Mucosa of descending colon (tissue), 3 donors: ENCODE measurements around the gene SRSF12. TPM values are rescaled to one million over a fixed set of nuclear protein-coding genes. Genes with fewer than 3 reads are reported as not detected.

Experiments used
- ATAC-seq: fragments of 200-7000 bp; cut with Tn5 transposase; one replicate; pipeline ENCODE4 v1.9.1; 2020; ENCODE audit warnings: mild to moderate bottlenecking, moderate library complexity
- DNase-seq, 3 donors: peaks; one replicate each; pipeline ENCODE4 v3.0.0-alpha.2; 2020
- H3K36me3 ChIP-seq: fragments of 200-600 bp; one replicate; pipeline ENCODE4 v1.8.0; 2021; ENCODE audit warnings: low read depth, mild to moderate bottlenecking
- H3K4me1 ChIP-seq: fragments of 200-600 bp; one replicate; pipeline ENCODE4 v1.8.0; 2021; ENCODE audit warnings: low read depth, mild to moderate bottlenecking
- H3K4me3 ChIP-seq: fragments of 200-600 bp; one replicate; pipeline ENCODE4 v1.8.0; 2021; ENCODE audit warnings: mild to moderate bottlenecking
- H3K9me3 ChIP-seq: fragments of 200-600 bp; one replicate; pipeline ENCODE4 v1.8.0; 2021; ENCODE audit warnings: mild to moderate bottlenecking
- CTCF ChIP-seq: fragments of 200-600 bp; IDR thresholded peaks from one replicate; pipeline ENCODE4 v1.8.0; 2022; ENCODE audit warnings: antibody characterized with exemption, mild to moderate bottlenecking
- intact Hi-C, 2 donors: fragments of 100-400 bp; cut with DNase I in 1 of 2; cut with micrococcal nuclease in 1 of 2; formaldehyde crosslinking; loops; one replicate each; pipeline versions ENCODE4 v1.11.0 to v1.11.1; 2022; cut with DNase I, micrococcal nuclease
- total RNA-seq, 3 donors: library from RNA; stranded (reverse); fragmentation: NEBNext Ultra II Directional in 2 of 3; extraction: Animal tissue kit (Norgen Biotek cat#: 25700) in 2 of 3; gene quantifications; one replicate each; pipeline versions ENCODE4 v1.2.1 to v1.2.4, GENCODE V29; 2021 to 2023
- donor health status: DM: no; HTN: no; CAD: no; lungs with moderate emphysema.
- donor health status: DM: no; HTN: no; CAD: no.
- donor health status: DM: no; HTN: yes; CAD: no.

The SRSF12 gene
- total RNA-seq, 3 donors from 2014 or later = 0.12 to 0.51 TPM; not detected in 1

GRCh38 chr6:89082486-89082891 is 35.4 kb downstream of the SRSF12 start:
- Histone ChIP-seq H3K4me3 (peak overlapping the region; percentile 100), H3K36me3 (no peaks in the 10 kb centered on the region), H3K9me3 (no peaks in the 10 kb centered on the region), H3K4me1 (peaks cover 8% of the 10 kb centered on the region)
- no peak for TF ChIP-seq CTCF
- ATAC-seq (no peak), DNase-seq (peak in 1 of 3 donors; percentile 17)
- intact Hi-C loops = loop anchor here in 1 of 2 donors (5.0 kb wide), 1 partner anchor 50 kb away; no protein-coding TSS in a partner anchor

GRCh38 chr6:89081423-89082322 is 36.2 kb downstream of the SRSF12 start:
- DNase-seq = peak; percentile 99
- peak; percentile 81 for ATAC-seq
- intact Hi-C loops = loop anchor here in 1 of 2 donors (5.0 kb wide), 1 partner anchor 49 kb away; no protein-coding TSS in a partner anchor
- Histone ChIP-seq H3K36me3 (no peaks in the 10 kb centered on the region), H3K4me3 (peak overlapping the region; percentile 100), H3K9me3 (no peaks in the 10 kb centered on the region), H3K4me1 (peaks cover 8% of the 10 kb centered on the region)
- no peak for TF ChIP-seq CTCF

DNA sequence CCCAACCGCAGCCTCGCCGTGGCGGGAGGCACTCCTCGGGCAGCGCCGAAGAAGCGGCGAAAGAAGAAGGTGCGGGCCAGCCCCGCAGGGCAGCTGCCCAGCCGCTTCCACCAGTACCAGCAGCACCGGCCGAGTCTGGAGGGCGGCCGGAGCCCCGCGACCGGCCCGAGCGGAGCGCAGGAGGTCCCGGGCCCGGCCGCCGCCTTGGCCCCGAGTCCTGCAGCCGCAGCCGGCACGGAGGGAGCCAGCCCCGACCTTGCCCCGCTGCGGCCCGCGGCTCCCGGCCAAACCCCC is 36.8 kb downstream of the SRSF12 start:
- H3K36me3 ChIP-seq = no peaks in the 10 kb centered on the region
- intact Hi-C loops = loop anchor here in 1 of 2 donors (5.0 kb wide), 1 partner anchor 49 kb away; no protein-coding TSS in a partner anchor
- no peaks in the 10 kb centered on the region for H3K9me3 ChIP-seq
- no peak for TF ChIP-seq CTCF
- peaks cover 8% of the 10 kb centered on the region for H3K4me1 ChIP-seq
- ATAC-seq (peak; percentile 12), DNase-seq (no peak)
- H3K4me3 ChIP-seq = peak overlapping the region; percentile 100

- intact Hi-C loops = loop anchor here in 1 of 2 donors (5.0 kb wide), 1 partner anchor 48 kb away; no protein-coding TSS in a partner anchor
- Histone ChIP-seq H3K36me3 (no peaks in the 10 kb centered on the region), H3K4me1 (peaks cover 8% of the 10 kb centered on the region), H3K9me3 (no peaks in the 10 kb centered on the region), H3K4me3 (peak within 1 kb of the TSS; percentile 100)
- TF ChIP-seq CTCF = no peak
- DNase-seq (peak; percentile 100), ATAC-seq (peak; percentile 92)
Measured at GRCh38 chr6:89080281-89081128, 37.4 kb downstream of the SRSF12 start, which contains the start of gene PNRC1. TSS of gene PNRC1 (plus strand) at chr6:89080751. CDS start at chr6:89080895, 144 bp downstream.

DNA sequence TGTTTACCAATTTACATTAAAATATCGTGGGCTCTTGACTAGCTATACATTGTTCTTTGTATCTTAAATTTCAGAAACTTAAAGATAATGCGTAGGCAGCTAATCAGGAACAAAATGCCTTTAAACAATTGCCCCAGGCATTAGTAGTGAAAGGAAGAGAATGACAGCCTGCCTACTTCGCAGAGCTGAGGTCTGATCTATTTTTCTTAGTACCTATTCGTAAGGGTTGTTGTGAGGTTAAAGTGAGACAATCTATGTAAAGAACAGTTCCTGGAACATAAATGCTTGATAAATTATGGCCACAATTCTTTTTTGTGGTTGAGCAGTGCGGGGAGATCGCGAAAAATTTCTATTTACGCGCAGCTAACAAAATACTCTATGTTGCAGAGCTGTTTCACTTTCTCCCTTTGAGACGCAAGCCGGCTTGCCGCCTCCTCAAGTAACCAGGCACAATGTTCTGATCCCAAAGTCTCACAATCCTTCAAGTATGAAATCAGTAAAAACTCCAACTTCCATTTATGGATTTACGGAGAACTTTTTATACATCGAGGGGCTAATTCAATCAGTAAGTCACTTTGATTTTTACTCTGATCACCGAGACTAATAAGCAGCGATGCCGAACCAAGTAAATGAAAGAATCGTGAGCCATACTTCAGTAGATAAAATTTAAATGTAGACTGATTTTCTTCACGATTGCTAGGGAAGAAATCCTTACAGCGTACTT is 38.2 kb downstream of the SRSF12 start:
- Histone ChIP-seq H3K36me3 (no peaks in the 10 kb centered on the region), H3K4me1 (peaks cover 8% of the 10 kb centered on the region), H3K4me3 (peak overlapping the region; percentile 100), H3K9me3 (no peaks in the 10 kb centered on the region)
- no peak for TF ChIP-seq CTCF
- peak; percentile 58 to 73 (median 61) for DNase-seq
- peak; percentile 13 for ATAC-seq
- intact Hi-C loops = loop anchor here in 1 of 2 donors (5.0 kb wide), 1 partner anchor 47 kb away; no protein-coding TSS in a partner anchor
